Activated T-cell treated with anti-CD3 and anti-CD28 coated beads, Interleukin-2, amount 50 U/mL, for 4 hours (primary cell): ENCODE results near the gene MGAT1. TPM values are rescaled to one million over a fixed set of nuclear protein-coding genes. Genes with fewer than 3 reads are reported as not detected.
"Not testable (repeated sequence)": the region's sequence is repeated elsewhere in the genome, so short reads cannot be mapped to it uniquely, and the experiment has no call there.

Source experiments
- ATAC-seq, 2 donors: fragments of 200-7000 bp; cut with Tn5 transposase; one replicate each; pipeline ENCODE4 v1.10.0; 2021
- DNase-seq: peaks from one replicate; pipeline ENCODE4 v3.0.0-alpha.2; 2020
- H3K27me3 Mint-ChIP-seq: one replicate; pipeline ENCODE4 v1.8.0; 2021; ENCODE audit warnings: low read depth, mixed read lengths
- H3K36me3 Mint-ChIP-seq: one replicate; pipeline ENCODE4 v1.8.0; 2022; ENCODE audit warnings: mixed read lengths; ENCODE audit not compliant: insufficient read depth
- H3K4me1 Mint-ChIP-seq: one replicate; pipeline ENCODE4 v1.8.0; 2021; ENCODE audit warnings: low read depth, mixed read lengths
- H3K4me3 Mint-ChIP-seq: one replicate; pipeline ENCODE4 v1.8.0; 2021; ENCODE audit warnings: mild to moderate bottlenecking, moderate library complexity, mixed read lengths
- H3K9me3 Mint-ChIP-seq: one replicate; pipeline ENCODE4 v1.8.0; 2021; ENCODE audit warnings: mixed read lengths
- total RNA-seq, 3 donors: library from RNA; stranded (reverse); gene quantifications; one replicate each; pipeline ENCODE4 v1.2.1, GENCODE V29; 2021

Gene MGAT1
- total RNA-seq, 3 donors from 2014 or later = 76.8 to 89.3 (median 85.0) TPM

DNA sequence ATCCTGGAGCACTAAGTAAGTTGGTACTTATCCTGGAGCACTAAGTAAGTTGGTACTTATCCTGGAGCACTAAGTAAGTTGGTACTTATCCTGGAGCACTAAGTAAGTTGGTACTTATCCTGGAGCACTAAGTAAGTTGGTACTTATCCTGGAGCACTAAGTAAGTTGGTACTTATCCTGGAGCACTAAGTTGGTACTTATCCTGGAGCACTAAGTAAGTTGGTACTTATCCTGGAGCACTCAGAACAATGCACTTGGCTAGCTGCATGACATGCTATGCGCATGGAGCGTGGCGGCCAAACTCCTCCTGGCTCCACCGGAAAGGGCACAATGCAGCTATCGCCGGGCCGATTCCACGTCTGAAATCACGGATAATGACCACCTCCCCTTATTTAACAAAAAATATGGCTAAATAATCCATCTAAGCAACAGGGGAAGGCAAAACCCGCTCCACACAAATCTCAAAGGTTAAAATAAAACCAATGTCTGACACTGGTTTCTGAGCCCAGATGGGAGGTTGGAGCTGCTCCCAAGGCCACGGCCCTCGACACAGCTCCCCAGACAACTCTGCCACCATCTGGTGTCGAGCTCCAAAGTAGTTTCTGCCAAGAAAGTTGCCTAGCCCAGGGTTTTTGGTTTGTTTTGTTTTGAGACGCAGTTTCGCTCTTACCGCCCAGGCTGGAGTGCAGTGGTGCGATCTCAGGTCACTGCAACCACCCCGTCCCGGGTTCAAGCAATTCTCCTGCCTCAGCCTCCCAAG is 13.8 kb downstream of the MGAT1 start:
- H3K4me1 Mint-ChIP-seq = peaks cover 18% of the 10 kb centered on the region
- H3K36me3 Mint-ChIP-seq, H3K9me3 Mint-ChIP-seq, H3K4me3 Mint-ChIP-seq, H3K27me3 Mint-ChIP-seq, DNase-seq, ATAC-seq: not testable (repeated sequence)

DNA sequence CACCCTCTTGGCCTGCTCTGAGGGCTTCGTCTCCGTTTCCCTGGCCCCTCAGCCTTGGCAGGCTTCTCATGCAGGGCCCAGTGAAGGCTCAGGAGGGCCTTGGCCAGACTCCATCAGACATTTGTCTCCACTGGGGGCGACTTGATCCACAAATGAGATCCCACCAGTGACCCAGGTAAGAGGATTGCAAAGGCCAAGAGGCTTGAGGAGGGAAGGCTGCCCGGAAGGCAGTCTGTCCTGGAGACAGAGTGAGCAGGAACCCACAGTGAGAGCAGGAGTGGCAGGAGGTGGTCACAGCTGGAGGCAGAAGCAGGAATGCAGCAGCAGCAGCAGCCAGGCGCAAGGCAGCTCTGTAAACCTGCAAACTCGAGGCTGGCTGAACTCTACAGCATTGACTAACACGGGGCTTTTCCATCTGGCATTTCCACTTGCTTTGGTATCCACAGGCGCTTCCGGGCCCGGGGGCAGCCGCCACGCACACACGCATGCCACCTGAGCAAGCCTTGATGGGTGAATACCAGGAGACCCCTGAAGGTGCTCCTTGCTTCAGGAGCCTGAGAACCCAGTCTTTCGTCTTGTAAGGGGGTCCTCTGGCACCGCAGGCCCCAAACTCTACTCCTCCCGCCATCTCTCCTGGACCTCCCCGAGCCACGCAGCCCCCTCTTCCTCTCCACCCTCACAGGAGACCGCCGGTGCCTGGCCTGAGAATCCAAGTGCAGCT is 14.7 kb downstream of the MGAT1 start:
- peaks cover 1% of the 10 kb centered on the region for H3K36me3 Mint-ChIP-seq
- peaks cover 12% of the 10 kb centered on the region for H3K4me1 Mint-ChIP-seq
- DNase-seq = no peak
- ATAC-seq = no peak
- no peak overlapping the region for H3K4me3 Mint-ChIP-seq
- no peaks in the 10 kb centered on the region for H3K27me3 Mint-ChIP-seq
- no peaks in the 10 kb centered on the region for H3K9me3 Mint-ChIP-seq

DNA sequence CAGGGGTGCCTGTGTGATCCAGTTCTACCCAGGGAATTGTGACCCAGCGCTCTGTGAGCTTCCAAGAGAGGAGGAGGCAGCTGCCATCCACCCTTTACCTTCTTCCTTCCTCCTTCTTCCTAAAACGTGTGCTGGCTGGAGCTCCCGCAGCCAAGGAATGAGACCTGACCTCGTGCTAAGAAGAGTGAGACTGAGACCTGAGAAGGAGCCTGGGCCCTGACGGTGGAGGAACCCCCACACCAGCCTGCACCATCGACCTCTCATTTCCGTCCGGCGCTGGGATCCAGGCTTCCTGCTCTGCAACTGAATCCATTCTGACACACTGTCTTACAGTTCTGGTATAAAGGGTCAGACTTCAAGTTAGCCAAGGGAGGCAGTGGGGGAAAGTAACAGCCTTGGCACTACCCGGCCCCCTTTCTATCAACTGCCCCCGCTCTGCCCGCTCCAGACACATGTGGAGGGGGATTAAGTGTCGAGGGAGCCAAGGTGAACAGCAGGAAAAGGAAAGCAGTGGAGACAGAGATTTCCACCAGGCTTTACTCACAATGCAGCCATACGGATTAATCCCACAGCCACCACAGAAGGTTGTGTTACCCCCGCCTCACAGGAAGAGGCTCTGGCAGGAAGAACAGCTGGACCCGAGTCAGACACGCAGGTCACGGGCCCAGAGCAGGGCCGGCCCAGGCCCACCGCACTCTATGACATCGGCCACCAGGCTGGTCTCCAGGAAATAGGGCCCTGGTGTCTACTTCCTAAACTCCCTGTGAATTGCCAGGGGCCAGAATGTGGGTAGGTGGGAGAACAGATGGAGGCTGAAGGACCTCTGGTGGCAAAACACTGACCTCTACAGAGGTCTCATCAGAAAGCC is 15.8 kb downstream of the MGAT1 start:
- H3K4me1 Mint-ChIP-seq = peaks cover 14% of the 10 kb centered on the region
- no peak for ATAC-seq
- no peak for DNase-seq
- H3K27me3 Mint-ChIP-seq = no peaks in the 10 kb centered on the region
- peaks cover 1% of the 10 kb centered on the region for H3K36me3 Mint-ChIP-seq
- no peaks in the 10 kb centered on the region for H3K9me3 Mint-ChIP-seq
- no peak overlapping the region for H3K4me3 Mint-ChIP-seq

DNA sequence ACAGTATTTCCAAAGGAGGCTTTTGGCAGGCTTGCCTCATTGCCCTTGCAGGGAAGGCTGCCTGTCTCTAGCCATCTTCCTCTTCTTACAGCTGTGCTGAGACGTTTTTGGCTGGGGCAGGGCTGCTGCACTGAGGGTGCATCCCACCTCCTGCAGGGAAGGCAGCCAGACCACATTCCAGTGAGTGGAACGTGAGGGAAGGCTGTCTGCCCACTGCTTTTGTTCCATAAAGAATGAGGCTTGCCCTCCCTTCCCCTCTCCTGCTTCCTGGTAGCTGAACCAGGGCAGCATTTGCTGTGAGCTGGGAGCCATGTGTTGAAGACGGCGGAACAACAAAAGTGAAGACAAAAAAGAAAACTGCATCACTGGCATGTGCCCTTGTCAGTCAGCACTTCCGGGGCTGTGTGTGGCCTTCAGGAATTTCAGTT is 16.8 kb downstream of the MGAT1 start:
- DNase-seq (no peak), ATAC-seq (no peak)
- Mint-ChIP-seq H3K4me3 (no peak overlapping the region), H3K27me3 (no peaks in the 10 kb centered on the region), H3K36me3 (no peaks in the 10 kb centered on the region), H3K4me1 (peaks cover 14% of the 10 kb centered on the region), H3K9me3 (no peaks in the 10 kb centered on the region)

DNA sequence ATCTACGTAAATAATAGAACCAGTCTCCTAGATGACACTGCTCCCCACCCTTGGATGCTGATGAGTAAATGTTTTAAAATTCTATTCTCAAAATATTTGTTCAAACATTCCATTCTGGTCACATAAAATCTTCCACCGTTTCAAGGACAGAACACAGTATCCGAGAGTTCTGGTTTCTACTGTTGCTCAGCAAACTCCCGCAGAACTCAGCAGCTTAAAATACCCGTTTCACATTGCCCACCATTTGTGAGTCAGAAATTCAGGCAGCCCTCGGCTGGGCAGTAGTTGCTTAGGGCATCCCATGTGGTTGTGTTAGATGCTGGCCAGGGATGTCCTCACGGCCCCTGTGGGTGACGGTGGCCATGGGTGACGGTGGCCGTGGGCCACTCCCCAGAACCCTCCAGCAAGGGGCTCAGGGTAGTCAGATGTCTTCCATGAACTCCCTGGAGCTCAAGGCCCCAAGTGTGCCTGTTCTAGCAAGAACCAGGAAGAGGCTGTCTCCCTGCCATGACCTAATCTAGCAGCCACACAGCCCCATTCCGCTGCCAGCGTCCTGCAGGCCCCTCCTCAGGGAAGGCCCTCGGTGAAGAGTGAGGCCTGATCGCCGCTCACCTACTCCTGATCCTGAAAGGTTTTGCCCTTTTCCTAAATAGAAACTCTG is 17.4 kb downstream of the MGAT1 start:
- no peak for DNase-seq
- peaks cover 14% of the 10 kb centered on the region for H3K4me1 Mint-ChIP-seq
- no peaks in the 10 kb centered on the region for H3K9me3 Mint-ChIP-seq
- no peak overlapping the region for H3K4me3 Mint-ChIP-seq
- ATAC-seq = no peak
- H3K36me3 Mint-ChIP-seq = no peaks in the 10 kb centered on the region
- H3K27me3 Mint-ChIP-seq = no peaks in the 10 kb centered on the region

DNA sequence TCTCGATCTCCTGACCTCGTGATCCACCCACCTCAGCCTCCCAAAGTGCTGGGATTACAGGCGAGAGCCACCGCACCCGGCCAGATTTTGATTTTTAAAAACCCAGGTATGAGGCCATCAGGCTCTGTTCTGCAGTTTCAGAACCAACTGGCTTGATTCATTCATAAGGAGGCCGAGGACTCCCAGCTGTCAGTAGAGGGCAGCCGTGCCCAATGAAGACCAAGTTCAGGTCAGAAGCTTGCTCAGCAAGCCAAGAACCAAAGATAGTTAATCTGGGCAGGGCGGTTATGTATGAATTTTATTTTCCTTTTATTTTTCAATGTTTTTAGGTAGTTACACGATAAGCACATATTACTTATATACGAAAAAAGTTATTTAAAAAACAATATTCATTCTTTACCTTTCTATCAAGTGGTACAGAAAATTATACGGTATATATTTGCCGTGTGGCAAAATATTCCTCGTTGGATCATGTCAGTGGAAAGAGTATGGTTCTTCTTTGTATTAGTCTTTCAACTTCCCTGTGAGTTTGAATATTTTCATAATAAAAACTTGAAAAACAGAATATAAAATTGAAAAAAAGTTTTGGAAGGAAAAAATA is 18.0 kb downstream of the MGAT1 start:
- no peaks in the 10 kb centered on the region for H3K36me3 Mint-ChIP-seq
- no peak overlapping the region for H3K4me3 Mint-ChIP-seq
- DNase-seq (peak; percentile 72), ATAC-seq (peak; percentile 73 to 84)
- H3K27me3 Mint-ChIP-seq = no peaks in the 10 kb centered on the region
- H3K4me1 Mint-ChIP-seq = peaks cover 14% of the 10 kb centered on the region
- H3K9me3 Mint-ChIP-seq = no peaks in the 10 kb centered on the region

DNA sequence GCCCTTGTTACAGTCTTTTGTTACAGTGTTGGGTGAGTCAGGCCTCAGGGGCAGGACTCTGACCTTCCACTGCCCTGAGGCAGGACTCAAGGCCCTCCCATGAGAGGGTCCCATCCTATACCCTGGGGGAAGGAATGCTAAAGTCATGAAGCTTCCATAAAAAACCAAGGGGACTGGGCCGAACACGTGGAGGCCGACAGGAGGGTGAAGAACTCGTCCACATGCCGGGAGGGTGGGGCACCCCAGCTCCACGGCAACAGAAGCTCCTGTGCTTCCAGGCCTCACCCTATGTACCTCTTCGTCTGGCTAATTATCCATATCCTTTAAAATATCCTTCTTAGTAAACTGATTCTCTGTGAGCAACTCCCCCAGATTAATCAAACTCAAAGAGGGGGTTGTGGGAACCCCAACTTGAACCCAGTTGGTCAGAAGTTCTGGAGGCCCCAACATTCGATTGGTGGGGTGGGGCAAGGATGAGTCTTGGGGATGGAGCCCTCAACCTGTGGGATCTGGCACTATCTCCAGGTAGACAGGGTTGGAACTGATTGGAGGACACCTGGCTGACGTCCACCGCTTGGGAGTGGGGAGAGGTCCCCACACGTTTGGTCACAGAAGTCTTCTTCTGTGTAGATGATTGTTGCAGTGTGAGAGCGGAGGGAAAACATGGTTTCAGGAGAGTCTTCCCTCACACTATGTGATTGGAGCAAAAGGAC is 19.1 kb downstream of the MGAT1 start:
- ATAC-seq = no peak
- H3K36me3 Mint-ChIP-seq = no peaks in the 10 kb centered on the region
- no peaks in the 10 kb centered on the region for H3K9me3 Mint-ChIP-seq

DNA sequence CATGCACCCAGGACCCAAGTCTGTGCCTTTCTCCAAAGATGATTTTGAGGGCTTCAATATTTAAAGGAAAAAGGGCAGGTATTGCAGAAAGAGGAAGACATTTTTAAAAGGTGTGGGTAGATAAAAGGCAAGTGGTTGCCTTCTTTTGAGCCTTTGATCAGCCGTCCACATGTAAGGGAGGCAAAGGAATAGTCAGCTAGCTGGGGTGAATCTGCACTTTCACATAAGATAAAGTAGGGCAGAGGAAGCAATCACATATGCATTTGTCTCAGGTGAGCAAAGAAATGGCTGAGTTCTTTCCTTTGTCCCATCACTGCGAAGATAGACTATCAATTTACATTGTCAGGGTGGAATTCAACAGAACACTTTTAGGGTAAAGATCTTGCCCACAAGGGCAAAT is 19.9 kb downstream of the MGAT1 start:
- DNase-seq = no peak
- H3K4me3 Mint-ChIP-seq = no peak overlapping the region
- H3K36me3 Mint-ChIP-seq = no peaks in the 10 kb centered on the region
- H3K9me3 Mint-ChIP-seq = no peaks in the 10 kb centered on the region
- H3K4me1 Mint-ChIP-seq = peaks cover 14% of the 10 kb centered on the region
- ATAC-seq = no peak
- H3K27me3 Mint-ChIP-seq = no peaks in the 10 kb centered on the region

More for the DNA sequence above, 19.1 kb downstream of the MGAT1 start:
- H3K27me3 Mint-ChIP-seq = no peaks in the 10 kb centered on the region
- peaks cover 14% of the 10 kb centered on the region for H3K4me1 Mint-ChIP-seq
- no peak for DNase-seq
- H3K4me3 Mint-ChIP-seq = no peak overlapping the region

DNA sequence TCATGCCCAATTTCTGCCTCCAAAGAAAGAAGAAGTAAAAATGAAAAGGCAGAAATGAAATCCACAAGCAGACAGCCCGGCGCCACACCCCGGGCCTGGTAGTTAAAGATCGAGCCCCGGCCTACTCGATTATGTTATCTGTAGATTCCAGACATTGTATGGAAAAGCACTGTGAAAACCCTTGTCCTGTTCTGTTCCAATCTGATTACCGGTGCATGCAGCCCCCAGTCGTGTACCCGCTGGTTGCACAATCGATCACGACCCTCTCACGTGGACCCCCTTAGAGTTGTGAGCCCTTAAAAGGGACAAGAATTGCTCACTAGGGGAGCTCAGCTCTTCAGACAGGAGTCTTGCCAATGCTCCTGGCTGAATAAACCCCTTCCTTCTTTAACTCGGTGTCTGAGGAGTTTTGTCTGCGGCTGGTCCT is 20.7 kb downstream of the MGAT1 start:
- not testable (repeated sequence) for ATAC-seq, H3K4me3 Mint-ChIP-seq, H3K27me3 Mint-ChIP-seq, H3K36me3 Mint-ChIP-seq, DNase-seq, H3K9me3 Mint-ChIP-seq
- peaks cover 14% of the 10 kb centered on the region for H3K4me1 Mint-ChIP-seq

DNA sequence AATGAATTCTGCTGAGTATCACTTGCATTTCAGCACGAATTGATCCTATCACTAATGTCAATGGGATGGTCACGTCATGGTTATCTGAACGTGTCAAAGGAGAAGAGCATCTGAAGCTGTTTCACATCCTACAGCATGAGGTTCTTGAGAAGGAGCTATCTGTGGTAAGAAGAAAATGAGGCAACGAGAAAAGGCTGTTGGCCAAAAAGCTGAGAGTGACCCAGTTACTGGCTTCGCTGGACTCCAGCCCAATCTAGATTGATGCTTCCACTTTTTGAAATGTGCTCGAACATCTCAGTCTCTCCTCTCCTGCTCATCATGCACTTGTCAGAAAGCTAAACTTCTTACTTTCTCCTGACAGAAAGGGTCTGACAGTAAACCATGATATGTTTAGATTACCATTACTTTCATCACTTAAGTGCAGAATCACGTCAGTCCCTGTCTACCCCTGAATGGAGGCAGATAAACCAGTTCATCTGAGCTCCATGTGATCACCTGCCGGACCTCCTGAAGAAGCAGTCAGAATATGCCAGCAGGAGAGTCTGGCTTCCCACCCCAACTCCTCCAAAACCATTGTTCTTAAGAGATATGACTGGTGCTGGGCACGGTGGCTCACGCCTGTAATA is 22.5 kb downstream of the MGAT1 start:
- DNase-seq (no peak), ATAC-seq (no peak)
- Mint-ChIP-seq H3K9me3 (no peaks in the 10 kb centered on the region), H3K27me3 (peaks cover 4% of the 10 kb centered on the region), H3K4me1 (peaks cover 4% of the 10 kb centered on the region), H3K4me3 (no peak overlapping the region), H3K36me3 (no peaks in the 10 kb centered on the region)

DNA sequence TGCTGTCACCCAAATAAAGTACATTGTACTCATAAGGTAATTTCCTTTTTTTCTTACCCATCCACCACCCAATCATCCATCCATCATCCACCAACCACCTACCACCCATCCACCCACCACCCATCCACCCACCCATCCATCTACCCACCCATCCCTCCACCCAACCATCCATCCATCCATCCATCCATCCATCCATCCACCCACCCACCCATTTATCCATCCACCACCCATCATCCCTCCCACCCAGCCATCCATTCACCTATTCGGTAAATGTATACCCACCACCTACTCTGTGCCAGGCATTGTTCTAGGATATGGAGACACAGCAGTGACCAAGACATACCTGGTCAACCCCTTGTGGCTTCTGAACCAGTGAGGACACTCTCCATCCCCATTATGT is 25.1 kb downstream of the MGAT1 start:
- Mint-ChIP-seq H3K27me3 (peaks cover 9% of the 10 kb centered on the region), H3K4me3 (no peak overlapping the region), H3K36me3 (no peaks in the 10 kb centered on the region), H3K4me1 (peaks cover under 1% of the 10 kb centered on the region), H3K9me3 (peaks cover 6% of the 10 kb centered on the region)
- DNase-seq (no peak), ATAC-seq (no peak)

DNA sequence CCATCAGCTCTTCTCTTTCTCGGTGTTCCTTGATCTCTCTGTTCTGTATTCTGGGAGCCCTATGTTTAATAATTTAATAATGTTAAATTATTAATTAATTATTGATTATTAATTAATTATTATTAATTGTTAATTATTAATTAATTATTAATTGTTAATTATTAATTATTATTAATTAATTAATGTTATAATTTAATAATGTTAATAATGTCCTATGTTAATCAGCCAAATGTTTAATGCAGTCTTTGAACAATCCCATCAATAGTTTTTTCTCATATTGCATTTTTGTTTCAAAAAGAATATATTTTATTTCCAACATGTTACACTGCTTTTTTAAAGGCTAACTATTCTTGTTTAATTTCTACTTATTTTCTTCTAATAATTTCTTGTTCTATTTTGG is 26.2 kb downstream of the MGAT1 start:
- no peak overlapping the region for H3K4me3 Mint-ChIP-seq
- H3K4me1 Mint-ChIP-seq = no peaks in the 10 kb centered on the region
- ATAC-seq (no peak), DNase-seq (no peak)
- peaks cover 2% of the 10 kb centered on the region for H3K36me3 Mint-ChIP-seq
- peaks cover 10% of the 10 kb centered on the region for H3K9me3 Mint-ChIP-seq
- peaks cover 9% of the 10 kb centered on the region for H3K27me3 Mint-ChIP-seq

DNA sequence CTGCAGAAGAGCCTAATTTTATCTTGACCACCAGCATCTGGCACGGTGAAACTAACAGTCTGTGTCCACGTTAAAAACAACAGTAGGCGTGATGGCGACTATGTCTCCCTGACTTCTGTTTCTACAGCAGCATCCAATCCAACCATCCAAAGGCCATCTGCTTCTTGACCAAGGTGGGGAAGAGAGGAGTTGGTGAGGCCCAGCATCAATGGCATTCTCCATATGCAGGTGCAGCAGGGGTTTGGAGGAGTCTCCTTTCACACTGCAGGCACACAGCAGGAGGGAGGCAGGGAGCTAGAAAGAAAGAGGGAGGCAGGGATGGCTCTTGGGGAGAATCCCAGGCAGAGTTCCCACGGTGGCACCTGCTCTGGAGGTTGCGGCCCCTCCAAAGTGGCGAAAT is 27.0 kb downstream of the MGAT1 start:
- peaks cover 9% of the 10 kb centered on the region for H3K27me3 Mint-ChIP-seq
- H3K4me3 Mint-ChIP-seq = no peak overlapping the region
- no peak for ATAC-seq
- H3K36me3 Mint-ChIP-seq = peaks cover 2% of the 10 kb centered on the region
- DNase-seq = no peak
- peaks cover 10% of the 10 kb centered on the region for H3K9me3 Mint-ChIP-seq
- no peaks in the 10 kb centered on the region for H3K4me1 Mint-ChIP-seq
